Epidermal melanocyte (primary cell): ENCODE measurements around the gene C16orf90.
"Not testable (repeated sequence)": the region's sequence is repeated elsewhere in the genome, so short reads cannot be mapped to it uniquely, and the experiment has no call there.

Experiments
- DNase-seq: peaks from one replicate; pipeline ENCODE4 v3.0.0; 2011; ENCODE audit warnings: low spot score; ENCODE audit not compliant: insufficient read length

C16orf90 gene

GRCh38 chr16:3495176-3495575 is at the start of gene C16orf90:
Gene C16orf90 (minus strand): TSS chr16:3495489. CDS start chr16:3495421, 68 bp downstream.
- DNase-seq, result no peak

GRCh38 chr16:3542601-3543373 is 47.5 kb upstream of the C16orf90 start:
- no peak for DNase-seq

GRCh38 chr16:3541527-3542155 is 46.4 kb upstream of the C16orf90 start:
- no peak for DNase-seq

- DNase-seq, result no peak
These were observed 42.9 kb upstream of the C16orf90 start for GRCh38 chr16:3538222-3538621.

- no peak for DNase-seq
These were observed 41.6 kb upstream of the C16orf90 start for GRCh38 chr16:3536851-3537250.

GRCh38 chr16:3536271-3536731 is 41.0 kb upstream of the C16orf90 start:
- no peak for DNase-seq

GRCh38 chr16:3534126-3534525 is 38.8 kb upstream of the C16orf90 start:
- no peak for DNase-seq

- no peak for DNase-seq
These were observed 37.5 kb upstream of the C16orf90 start for GRCh38 chr16:3532741-3533140.

GRCh38 chr16:3530371-3530914 is 35.2 kb upstream of the C16orf90 start:
- DNase-seq, result no peak

GRCh38 chr16:3529175-3529574 is 33.9 kb upstream of the C16orf90 start:
- DNase-seq, result no peak

GRCh38 chr16:3528406-3528805 is 33.1 kb upstream of the C16orf90 start:
- no peak for DNase-seq

- not testable (repeated sequence) for DNase-seq
These were observed 32.0 kb upstream of the C16orf90 start for GRCh38 chr16:3527216-3527829.

GRCh38 chr16:3525951-3526350 is 30.7 kb upstream of the C16orf90 start:
- no peak for DNase-seq

- DNase-seq, result no peak
These were observed 28.0 kb upstream of the C16orf90 start for GRCh38 chr16:3523281-3523680.

GRCh38 chr16:3520841-3521240 is 25.6 kb upstream of the C16orf90 start:
- DNase-seq, result no peak

- peak; percentile 28 for DNase-seq
These were observed 25.1 kb upstream of the C16orf90 start for GRCh38 chr16:3520413-3520812.

- no peak for DNase-seq
These were observed 24.3 kb upstream of the C16orf90 start for GRCh38 chr16:3519581-3519980.

GRCh38 chr16:3518986-3519348 is 23.7 kb upstream of the C16orf90 start:
- no peak for DNase-seq

GRCh38 chr16:3518292-3518985 is 23.1 kb upstream of the C16orf90 start:
- DNase-seq, result no peak

GRCh38 chr16:3515897-3516296 is 20.6 kb upstream of the C16orf90 start:
- DNase-seq, result no peak

GRCh38 chr16:3514621-3515020 is 19.3 kb upstream of the C16orf90 start:
- DNase-seq, result no peak
